Mesendoderm (in vitro differentiated cells): ENCODE data around the gene SETD7.
"Not testable (repeated sequence)": the region's sequence is repeated elsewhere in the genome, so short reads cannot be mapped to it uniquely, and the experiment has no call there.

Experiments
- DNase-seq: peaks from one replicate; pipeline ENCODE4 v3.0.0; 2013
- H2AK5ac ChIP-seq: 2 replicates; pipeline ENCODE4 v1.6.1; 2013; ENCODE audit warnings: low read length, inconsistent platforms
- H2BK120ac ChIP-seq: 2 replicates; pipeline ENCODE4 v1.6.1; 2013; ENCODE audit warnings: low read depth, mild to moderate bottlenecking, low read length, moderate library complexity, mixed read lengths
- H2BK15ac ChIP-seq: replicated peaks from 2 replicates; pipeline ENCODE4 v1.6.1; 2013; ENCODE audit warnings: low read depth, mild to moderate bottlenecking, moderate library complexity
- H2BK5ac ChIP-seq: 2 replicates; pipeline ENCODE4 v1.6.1; 2013; ENCODE audit warnings: low read length, inconsistent platforms
- H3K18ac ChIP-seq: 2 replicates; pipeline ENCODE4 v1.6.1; 2013; ENCODE audit warnings: mild to moderate bottlenecking, low read length, mixed read lengths
- H3K23ac ChIP-seq: one replicate; pipeline ENCODE4 v1.6.1; 2013; ENCODE audit warnings: low read length
- H3K27ac ChIP-seq: 2 replicates; pipeline ENCODE4 v1.5.1; 2013; ENCODE audit warnings: low read depth, mild to moderate bottlenecking, inconsistent platforms, low read length, moderate library complexity
- H3K27me3 ChIP-seq: 2 replicates; pipeline ENCODE4 v1.6.1; 2013; ENCODE audit warnings: low read length, control low read depth, mild to moderate bottlenecking, inconsistent platforms; ENCODE audit not compliant: insufficient read depth, poor library complexity
- H3K36me3 ChIP-seq: 2 replicates; pipeline ENCODE4 v1.6.1; 2013; ENCODE audit warnings: low read length, inconsistent platforms; ENCODE audit not compliant: control insufficient read depth, insufficient read depth
- H3K4ac ChIP-seq: one replicate; pipeline ENCODE4 v1.6.1; 2013; ENCODE audit warnings: low read depth, mild to moderate bottlenecking, low read length, moderate library complexity
- H3K4me1 ChIP-seq: 2 replicates; pipeline ENCODE4 v1.6.1; 2013; ENCODE audit warnings: low read depth, low read length, inconsistent platforms; ENCODE audit not compliant: control insufficient read depth
- H3K4me2 ChIP-seq: 2 replicates; pipeline ENCODE4 v1.6.1; 2013; ENCODE audit warnings: low read length
- H3K4me3 ChIP-seq: 2 replicates; pipeline ENCODE4 v1.5.1; 2013; ENCODE audit warnings: mild to moderate bottlenecking, low read length
- H3K56ac ChIP-seq: one replicate; pipeline ENCODE4 v1.6.1; 2013; ENCODE audit warnings: low read length
- H3K79me1 ChIP-seq: 2 replicates; pipeline ENCODE4 v1.6.1; 2013; ENCODE audit warnings: low read length, inconsistent platforms
- H3K79me2 ChIP-seq: 2 replicates; pipeline ENCODE4 v1.6.1; 2013; ENCODE audit warnings: mild to moderate bottlenecking, low read length; ENCODE audit not compliant: control insufficient read depth, insufficient read depth
- H3K9ac ChIP-seq: 2 replicates; pipeline ENCODE4 v1.6.1; 2013; ENCODE audit warnings: low read length, inconsistent platforms
- H4K5ac ChIP-seq: one replicate; pipeline ENCODE4 v1.6.1; 2013; ENCODE audit warnings: low read length
- H4K8ac ChIP-seq: one replicate; pipeline ENCODE4 v1.6.1; 2013; ENCODE audit warnings: low read depth, mild to moderate bottlenecking, control low read depth, low read length, moderate library complexity
- WGBS: extraction: QIAGEN DNeasy Blood & Tissue Kit; methylation state at CpG from one replicate; pipeline ENCODE4 v1.1.7; 2013; ENCODE audit warnings: low lambda C conversion rate, missing lambda C conversion rate; ENCODE audit not compliant: insufficient coverage; ENCODE audit errors: extremely low coverage; 5-methylcytosine and 5-hydroxymethylcytosine counted together

The SETD7 gene

DNA sequence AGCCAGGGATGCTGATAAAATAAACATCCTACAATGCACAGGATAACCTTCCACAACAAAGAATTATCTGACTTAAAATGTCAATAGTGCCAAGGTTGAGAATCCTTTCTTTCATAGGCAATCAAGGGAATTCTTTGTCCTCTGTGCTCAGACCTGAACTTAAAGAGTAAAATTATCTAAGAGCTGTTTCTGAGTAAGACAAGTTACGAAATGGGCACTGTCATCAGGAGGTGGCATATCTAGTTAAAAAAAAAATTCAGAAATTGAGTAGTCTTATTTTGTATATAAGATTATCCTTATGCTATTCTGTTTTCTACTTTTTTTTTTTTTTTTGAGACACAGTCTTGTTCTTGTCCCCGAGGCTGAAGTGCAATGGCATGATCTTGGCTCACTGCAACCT, 105.4 kb downstream of the SETD7 start:
- Histone ChIP-seq H3K9ac (no peak overlapping the region), H3K18ac (no peak overlapping the region), H3K4me2 (no peak overlapping the region), H3K27me3 (no peaks in the 10 kb centered on the region), H2BK5ac (no peak overlapping the region), H3K4me3 (no peak overlapping the region), H4K5ac (no peak overlapping the region), H3K23ac (no peak overlapping the region), H3K36me3 (no peaks in the 10 kb centered on the region), H2BK120ac (no peak overlapping the region), H2AK5ac (no peak overlapping the region), H3K4ac (no peak overlapping the region), H3K79me2 (peaks cover 10% of the 10 kb centered on the region), H4K8ac (no peak overlapping the region), H3K27ac (no peak overlapping the region), H3K79me1 (peaks cover 6% of the 10 kb centered on the region), H3K4me1 (peaks cover 2% of the 10 kb centered on the region), H3K56ac (no peak overlapping the region), H2BK15ac (no peak overlapping the region)
- no peak for DNase-seq
- no CpG with 5 or more reads among the region's 2 CpGs for WGBS

- WGBS: no CpG with 5 or more reads among the region's 4 CpGs
- H3K4me2 ChIP-seq, H2BK15ac ChIP-seq: not testable (repeated sequence)
Observed at GRCh38 chr4:139447078-139447477, 108.9 kb downstream of the SETD7 start.

More at GRCh38 chr4:139447078-139447477, 108.9 kb downstream of the SETD7 start:
- not testable (repeated sequence) for DNase-seq, H3K27me3 ChIP-seq, H3K27ac ChIP-seq, H3K18ac ChIP-seq, H3K56ac ChIP-seq, H3K4ac ChIP-seq, H3K36me3 ChIP-seq, H4K8ac ChIP-seq, H2BK5ac ChIP-seq, H3K4me1 ChIP-seq, H2BK120ac ChIP-seq, H4K5ac ChIP-seq, H3K9ac ChIP-seq, H3K79me1 ChIP-seq, H2AK5ac ChIP-seq, H3K23ac ChIP-seq, H3K4me3 ChIP-seq, H3K79me2 ChIP-seq
